Measurements from ENCODE around the gene HLA-DQA1.
"Not testable (repeated sequence)": the region's sequence is repeated elsewhere in the genome, so short reads cannot be mapped to it uniquely, and the experiment has no call there.

Gene HLA-DQA1

GRCh38 chr6:32657819-32658218 is 20.6 kb downstream of the HLA-DQA1 start:
- DNase-seq (ENCODE audit: extremely low read depth in 1 of 2, low read depth in 1 of 2): not testable (repeated sequence)

- no peak for DNase-seq (ENCODE audit: extremely low read depth in 1 of 2, low read depth in 1 of 2)
Measured at GRCh38 chr6:32658268-32658897, 21.2 kb downstream of the HLA-DQA1 start.

GRCh38 chr6:32659856-32660595 is 22.8 kb downstream of the HLA-DQA1 start:
- no peak for DNase-seq (ENCODE audit: extremely low read depth in 1 of 2, low read depth in 1 of 2)

- DNase-seq (ENCODE audit: extremely low read depth in 1 of 2, low read depth in 1 of 2): no peak
Measured at GRCh38 chr6:32662099-32662498, 24.9 kb downstream of the HLA-DQA1 start.

- DNase-seq (ENCODE audit: extremely low read depth in 1 of 2, low read depth in 1 of 2): no peak
Measured at GRCh38 chr6:32662836-32663235, 25.6 kb downstream of the HLA-DQA1 start.

- no peak for DNase-seq (ENCODE audit: extremely low read depth in 1 of 2, low read depth in 1 of 2)
Measured at GRCh38 chr6:32664354-32664753, 27.1 kb downstream of the HLA-DQA1 start.

- peak in 1 of 2 donors; percentile 18 for DNase-seq (ENCODE audit: extremely low read depth in 1 of 2, low read depth in 1 of 2)
Measured at GRCh38 chr6:32664827-32665362, 27.7 kb downstream of the HLA-DQA1 start.

- DNase-seq (ENCODE audit: extremely low read depth in 1 of 2, low read depth in 1 of 2): no peak
Measured at GRCh38 chr6:32665661-32666060, 28.5 kb downstream of the HLA-DQA1 start.

- peak in 1 of 2 donors; percentile 17 for DNase-seq (ENCODE audit: extremely low read depth in 1 of 2, low read depth in 1 of 2)
Measured at GRCh38 chr6:32666420-32667300, 29.5 kb downstream of the HLA-DQA1 start, which contains the start of gene HLA-DQB1. Gene HLA-DQB1 (minus strand): TSS chr6:32666657. CDS start chr6:32666607, 50 bp downstream.

- DNase-seq (ENCODE audit: extremely low read depth in 1 of 2, low read depth in 1 of 2): peak in 1 of 2 donors; percentile 3
Measured at GRCh38 chr6:32668226-32668747, 31.1 kb downstream of the HLA-DQA1 start.

GRCh38 chr6:32669240-32669639 is 32.0 kb downstream of the HLA-DQA1 start:
- DNase-seq (ENCODE audit: extremely low read depth in 1 of 2, low read depth in 1 of 2): no peak

- DNase-seq (ENCODE audit: extremely low read depth in 1 of 2, low read depth in 1 of 2): no peak
Measured at GRCh38 chr6:32669893-32670292, 32.7 kb downstream of the HLA-DQA1 start.

GRCh38 chr6:32671908-32672307 is 34.7 kb downstream of the HLA-DQA1 start:
- not testable (repeated sequence) for DNase-seq (ENCODE audit: extremely low read depth in 1 of 2, low read depth in 1 of 2)

- not testable (repeated sequence) for DNase-seq (ENCODE audit: extremely low read depth in 1 of 2, low read depth in 1 of 2)
Measured at GRCh38 chr6:32674123-32674522, 36.9 kb downstream of the HLA-DQA1 start.

- DNase-seq (ENCODE audit: extremely low read depth in 1 of 2, low read depth in 1 of 2): no peak
Measured at GRCh38 chr6:32679492-32679891, 42.3 kb downstream of the HLA-DQA1 start.

GRCh38 chr6:32680055-32680454 is 42.8 kb downstream of the HLA-DQA1 start:
- no peak for DNase-seq (ENCODE audit: extremely low read depth in 1 of 2, low read depth in 1 of 2)

GRCh38 chr6:32684246-32684645 is 47.0 kb downstream of the HLA-DQA1 start:
- no peak for DNase-seq (ENCODE audit: extremely low read depth in 1 of 2, low read depth in 1 of 2)

GRCh38 chr6:32685603-32686002 is 48.4 kb downstream of the HLA-DQA1 start:
- peak in 1 of 2 donors; percentile 8 for DNase-seq (ENCODE audit: extremely low read depth in 1 of 2, low read depth in 1 of 2)

GRCh38 chr6:32689531-32690501 is 52.6 kb downstream of the HLA-DQA1 start:
- DNase-seq (ENCODE audit: extremely low read depth in 1 of 2, low read depth in 1 of 2): no peak

- DNase-seq (ENCODE audit: extremely low read depth in 1 of 2, low read depth in 1 of 2): peak; percentile 16 to 21
Measured at GRCh38 chr6:32692019-32692418, 54.8 kb downstream of the HLA-DQA1 start.

Data from activated CD8-positive, alpha-beta memory T cell treated with anti-CD3 and anti-CD28 coated beads for 1 hour (primary cell).